MM.1S (cell line): ENCODE data around the gene KRT80.

Experiments
- DNase-seq: peaks from one replicate; pipeline ENCODE4 v3.0.0-alpha.2; 2015
- H2AFZ ChIP-seq: fragments of 300-600 bp; sonication (generic); 2 replicates; pipeline ENCODE4 v1.6.0; 2016; ENCODE audit warnings: antibody characterized with exemption, low read length
- H3F3A ChIP-seq: fragments of 300-600 bp; sonication (generic); 2 replicates; pipeline ENCODE4 v1.6.1; 2016; ENCODE audit warnings: mild to moderate bottlenecking, antibody characterized with exemption, low read length, moderate library complexity, mixed read lengths; ENCODE audit not compliant: insufficient read depth
- H3K27ac ChIP-seq: fragments of 300-600 bp; sonication (generic); 2 replicates; pipeline ENCODE4 v1.5.1; 2016; ENCODE audit warnings: mild to moderate bottlenecking, low read length
- H3K27me3 ChIP-seq: fragments of 300-600 bp; sonication (generic); replicated peaks from 2 replicates; pipeline ENCODE4 v1.6.0; 2016; ENCODE audit warnings: low read length; ENCODE audit not compliant: insufficient read depth
- H3K36me3 ChIP-seq: fragments of 300-600 bp; sonication (generic); replicated peaks from 2 replicates; pipeline ENCODE4 v1.6.1; 2016; ENCODE audit warnings: mild to moderate bottlenecking, low read length, mixed read lengths; ENCODE audit not compliant: insufficient read depth
- H3K4me1 ChIP-seq: fragments of 300-600 bp; sonication (generic); 2 replicates; pipeline ENCODE4 v1.6.1; 2016; ENCODE audit warnings: low read length, mixed read lengths
- H3K4me2 ChIP-seq: fragments of 300-600 bp; sonication (generic); 2 replicates; pipeline ENCODE4 v1.6.0; 2016; ENCODE audit warnings: low read depth, low read length
- H3K4me3 ChIP-seq: fragments of 300-600 bp; sonication (generic); 2 replicates; pipeline ENCODE4 v1.5.1; 2016; ENCODE audit warnings: low read length, mixed read lengths
- H3K79me2 ChIP-seq: fragments of 300-600 bp; sonication (generic); 2 replicates; pipeline ENCODE4 v1.6.1; 2016; ENCODE audit warnings: mixed run types, low read length, mixed read lengths
- H3K9ac ChIP-seq: fragments of 300-600 bp; sonication (generic); 2 replicates; pipeline ENCODE4 v1.6.1; 2016; ENCODE audit warnings: low read length, mixed read lengths
- H3K9me2 ChIP-seq: fragments of 300-600 bp; sonication (generic); replicated peaks from 2 replicates; pipeline ENCODE4 v1.6.1; 2016; ENCODE audit warnings: mild to moderate bottlenecking, low read length, mixed read lengths; ENCODE audit not compliant: insufficient read depth
- H3K9me3 ChIP-seq: fragments of 300-600 bp; sonication (generic); replicated peaks from 2 replicates; pipeline ENCODE4 v1.6.1; 2016; ENCODE audit warnings: mild to moderate bottlenecking, low read length, mixed read lengths; ENCODE audit not compliant: insufficient read depth
- H4K20me1 ChIP-seq: fragments of 300-600 bp; sonication (generic); 2 replicates; pipeline ENCODE4 v1.6.1; 2016; ENCODE audit warnings: mild to moderate bottlenecking, low read length, moderate library complexity, mixed read lengths; ENCODE audit not compliant: insufficient read depth
- CTCF ChIP-seq: fragments of 300-600 bp; sonication (generic); IDR thresholded peaks from 2 replicates; pipeline ENCODE4 v1.5.1; 2016; ENCODE audit warnings: antibody characterized with exemption, low read length, mixed read lengths
- EZH2 ChIP-seq: fragments of 300-600 bp; sonication (generic); optimal IDR thresholded peaks from 2 replicates; pipeline ENCODE3; 2017; ENCODE audit warnings: low read depth, mild to moderate bottlenecking, antibody characterized with exemption, low read length, mixed read lengths
- EZH2phosphoT487 ChIP-seq: fragments of 300-600 bp; sonication (generic); IDR thresholded peaks from 2 replicates; pipeline ENCODE4 v1.6.1; 2018; ENCODE audit warnings: antibody characterized with exemption, low read length

KRT80 gene

GRCh38 chr12:52238916-52239646 is 47.3 kb upstream of the KRT80 start:
- Histone ChIP-seq H3K4me2 (no peak overlapping the region), H3K4me3 (no peak overlapping the region), H3K27me3 (peaks cover 17% of the 10 kb centered on the region), H3K9ac (no peak overlapping the region), H3K79me2 (no peaks in the 10 kb centered on the region), H2AFZ (no peak overlapping the region), H3K4me1 (no peaks in the 10 kb centered on the region), H3K9me2 (no peaks in the 10 kb centered on the region), H3K9me3 (no peaks in the 10 kb centered on the region), H4K20me1 (no peaks in the 10 kb centered on the region), H3F3A (no peaks in the 10 kb centered on the region), H3K27ac (no peak overlapping the region), H3K36me3 (no peaks in the 10 kb centered on the region)
- no peak for DNase-seq
- TF ChIP-seq EZH2 (no peak), EZH2phosphoT487 (no peak), CTCF (no peak)

- no peak for DNase-seq
- H3F3A ChIP-seq, result no peaks in the 10 kb centered on the region
- no peaks in the 10 kb centered on the region for H3K9me3 ChIP-seq
- TF ChIP-seq EZH2 (no peak), CTCF (no peak), EZH2phosphoT487 (no peak)
- H2AFZ ChIP-seq, result no peak overlapping the region
- H3K4me2 ChIP-seq, result no peak overlapping the region
- no peak overlapping the region for H3K9ac ChIP-seq
- H3K27ac ChIP-seq, result no peak overlapping the region
- no peaks in the 10 kb centered on the region for H3K79me2 ChIP-seq
- H3K4me3 ChIP-seq, result no peak overlapping the region
- H4K20me1 ChIP-seq, result no peaks in the 10 kb centered on the region
- H3K27me3 ChIP-seq, result peaks cover 25% of the 10 kb centered on the region
- H3K9me2 ChIP-seq, result no peaks in the 10 kb centered on the region
- no peaks in the 10 kb centered on the region for H3K36me3 ChIP-seq
- no peaks in the 10 kb centered on the region for H3K4me1 ChIP-seq
Measured at GRCh38 chr12:52238207-52238840, 46.5 kb upstream of the KRT80 start.

DNA sequence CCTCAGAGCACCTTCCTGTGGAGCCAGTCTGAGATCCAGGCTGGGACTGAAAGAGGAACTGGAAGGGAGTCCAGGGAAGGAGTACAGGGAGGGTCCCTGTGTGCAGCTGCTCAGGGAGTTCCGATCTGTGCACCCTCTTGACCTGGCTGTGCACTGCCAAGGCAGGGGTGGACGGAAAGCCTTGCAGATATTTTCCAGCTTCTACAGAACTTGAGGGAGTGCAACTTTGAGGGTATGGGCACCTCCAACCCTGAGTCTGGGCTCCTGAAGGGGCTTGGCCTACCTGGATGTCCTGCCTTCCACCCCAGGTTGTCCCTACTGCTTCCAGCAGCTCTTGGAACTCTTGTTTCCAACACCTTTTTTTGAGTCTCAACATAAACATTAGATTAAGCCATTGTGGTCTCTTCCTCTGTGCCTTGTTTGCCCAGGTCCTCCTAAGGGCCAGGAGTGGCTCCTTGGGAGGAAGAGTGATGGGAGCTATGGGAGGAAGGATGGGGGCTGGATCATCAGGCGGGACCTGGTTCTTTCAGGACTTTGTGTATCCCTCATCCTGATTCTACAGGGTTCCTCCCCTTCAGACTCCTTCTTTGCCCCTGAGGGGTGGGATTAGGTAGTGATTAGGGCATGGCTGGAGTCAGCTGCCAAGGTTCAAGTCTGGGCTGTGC is 44.7 kb upstream of the KRT80 start:
- H3K9me3 ChIP-seq, result no peaks in the 10 kb centered on the region
- no peak for DNase-seq
- H3K4me1 ChIP-seq, result no peaks in the 10 kb centered on the region
- no peak overlapping the region for H3K27ac ChIP-seq
- TF ChIP-seq EZH2phosphoT487, result no peak
- no peak for TF ChIP-seq EZH2
- H3K4me2 ChIP-seq, result no peak overlapping the region
- H2AFZ ChIP-seq, result no peak overlapping the region
- peaks cover 43% of the 10 kb centered on the region for H3K27me3 ChIP-seq
- H3K4me3 ChIP-seq, result no peak overlapping the region
- H3K36me3 ChIP-seq, result no peaks in the 10 kb centered on the region
- no peaks in the 10 kb centered on the region for H3F3A ChIP-seq
- H3K9me2 ChIP-seq, result no peaks in the 10 kb centered on the region
- no peaks in the 10 kb centered on the region for H4K20me1 ChIP-seq
- H3K79me2 ChIP-seq, result no peaks in the 10 kb centered on the region
- no peak overlapping the region for H3K9ac ChIP-seq
